ENCODE results near the gene ARHGAP12. TPM values are rescaled to one million over a fixed set of nuclear protein-coding genes. Genes with fewer than 3 reads are reported as not detected.

ARHGAP12 gene
- total RNA-seq, 2 experiments from 2014 or later = 40.3 to 41.1 TPM

- H3K36me3 Mint-ChIP-seq (ENCODE audit: low read depth) = no peaks in the 10 kb centered on the region
- H3K4me3 Mint-ChIP-seq = peak overlapping the region; percentile 51
- H3K9me3 Mint-ChIP-seq = no peaks in the 10 kb centered on the region
- H3K27ac Mint-ChIP-seq = peak overlapping the region; percentile 96
- no peak for ATAC-seq (ENCODE audit: poor library complexity)
- H3K27me3 Mint-ChIP-seq = no peaks in the 10 kb centered on the region
- H3K9me3 ChIP-seq (ENCODE audit: control insufficient read depth in 1 of 2, insufficient read depth in 1 of 2, low read length in 2 of 2) = peaks cover 0 to 7% of the 10 kb centered on the region in 2 experiments
- POLR2A ChIA-PET = interaction anchor here (1.1 to 1.7 kb wide), 2 partner anchors 9 to 729 kb away, joined by 6 to 8 read pairs; partner anchors contain the start of gene ZNF438
- H3K27ac ChIP-seq (ENCODE audit: low read depth in 1 of 2, low read length in 2 of 2) = peak overlapping the region; percentile 87 to 92
- no peaks in the 10 kb centered on the region for H3K27me3 ChIP-seq (ENCODE audit: control insufficient read depth in 1 of 2, insufficient read depth in 2 of 2, low read length in 2 of 2)
- H3K4me1 ChIP-seq (ENCODE audit: insufficient read depth, low read length) = peaks cover 19% of the 10 kb centered on the region
- TF ChIP-seq CTCF (IDR thresholded peaks at IDR 0.05) = no peak
- peaks cover 19% of the 10 kb centered on the region for H3K4me1 Mint-ChIP-seq (ENCODE audit: low read depth)
- H3K36me3 ChIP-seq (ENCODE audit: insufficient read depth, low read length) = no peaks in the 10 kb centered on the region
- no peak overlapping the region for H3K4me3 ChIP-seq (ENCODE audit: low read length)
- DNase-seq = no peak
- intact Hi-C loops (cut with DNase I, micrococcal nuclease) = loop anchor here (2.0 to 10.0 kb wide), 5 partner anchors 296 to 1064 kb away; partner anchors contain the start of genes ZNF438 (in 2 of the 2) and KIF5B (in 1 of the 2)
- CTCF ChIA-PET = interaction anchor here (2.5 kb wide), 1 partner anchor 9 kb away, joined by 11 read pairs; no protein-coding TSS in a partner anchor
These were observed 167.5 kb downstream of the ARHGAP12 start for GRCh38 chr10:31761156-31761555.

GRCh38 chr10:31760674-31761081, 168.0 kb downstream of the ARHGAP12 start:
- Mint-ChIP-seq H3K36me3 (ENCODE audit: low read depth) (no peaks in the 10 kb centered on the region), H3K4me1 (ENCODE audit: low read depth) (peaks cover 19% of the 10 kb centered on the region), H3K27ac (peak overlapping the region; percentile 96), H3K9me3 (no peaks in the 10 kb centered on the region), H3K4me3 (peak overlapping the region; percentile 88), H3K27me3 (no peaks in the 10 kb centered on the region)
- no peaks in the 10 kb centered on the region for H3K27me3 ChIP-seq (ENCODE audit: control insufficient read depth in 1 of 2, insufficient read depth in 2 of 2, low read length in 2 of 2)
- H3K4me3 ChIP-seq (ENCODE audit: low read length) = peak overlapping the region; percentile 39
- ChIA-PET POLR2A (interaction anchor here (1.1 to 1.7 kb wide), 3 partner anchors 9 to 729 kb away, joined by 5 to 8 read pairs (median 6); partner anchors contain the start of gene ZNF438), CTCF (interaction anchor here (2.5 kb wide), 1 partner anchor 9 kb away, joined by 11 read pairs; no protein-coding TSS in a partner anchor)
- peaks cover 19% of the 10 kb centered on the region for H3K4me1 ChIP-seq (ENCODE audit: insufficient read depth, low read length)
- peak; percentile 2 for ATAC-seq (ENCODE audit: poor library complexity)
- intact Hi-C loops (cut with DNase I, micrococcal nuclease) = loop anchor here (2.0 to 10.0 kb wide), 5 partner anchors 297 to 1063 kb away; partner anchors contain the start of genes ZNF438 (in 2 of the 2) and KIF5B (in 1 of the 2)
- peaks cover 0 to 7% of the 10 kb centered on the region in 2 experiments for H3K9me3 ChIP-seq (ENCODE audit: control insufficient read depth in 1 of 2, insufficient read depth in 1 of 2, low read length in 2 of 2)
- H3K27ac ChIP-seq (ENCODE audit: low read depth in 1 of 2, low read length in 2 of 2) = peak overlapping the region; percentile 87 to 92
- H3K36me3 ChIP-seq (ENCODE audit: insufficient read depth, low read length) = no peaks in the 10 kb centered on the region
- peak in 2 of 14 experiments; percentile 26 to 34 for DNase-seq
- TF ChIP-seq CTCF (IDR thresholded peaks at IDR 0.05) = no peak

- peak overlapping the region; percentile 99 for H3K4me3 ChIP-seq (ENCODE audit: low read length)
These were observed 168.6 kb downstream of the ARHGAP12 start for GRCh38 chr10:31759799-31760626.

More at GRCh38 chr10:31759799-31760626, 168.6 kb downstream of the ARHGAP12 start:
- intact Hi-C loops (cut with DNase I, micrococcal nuclease) = loop anchor here (2.0 to 10.0 kb wide), 7 partner anchors 297 to 1063 kb away; partner anchors contain the start of genes ZNF438 (in 2 of the 2), KIF5B (in 1 of the 2) and ZEB1 (in 1 of the 2)
- ATAC-seq (ENCODE audit: poor library complexity) = peak; percentile 92
- H3K4me1 ChIP-seq (ENCODE audit: insufficient read depth, low read length) = peaks cover 19% of the 10 kb centered on the region
- H3K27ac ChIP-seq (ENCODE audit: low read depth in 1 of 2, low read length in 2 of 2) = peak overlapping the region; percentile 87 to 92
- DNase-seq = peak; percentile 90 to 99 (median 94)
- H3K27me3 Mint-ChIP-seq = no peaks in the 10 kb centered on the region
- H3K9me3 Mint-ChIP-seq = no peaks in the 10 kb centered on the region
- peaks cover 0 to under 1% of the 10 kb centered on the region in 2 experiments for H3K9me3 ChIP-seq (ENCODE audit: control insufficient read depth in 1 of 2, insufficient read depth in 1 of 2, low read length in 2 of 2)
- CTCF ChIA-PET = interaction anchor here (1.0 to 2.5 kb wide), 2 partner anchors 10 to 728 kb away, joined by 3 to 11 read pairs; partner anchors contain the start of gene ZNF438
- H3K27ac Mint-ChIP-seq = peak overlapping the region; percentile 96
- TF ChIP-seq CTCF (IDR thresholded peaks at IDR 0.05) = no peak
- H3K4me1 Mint-ChIP-seq (ENCODE audit: low read depth) = peaks cover 19% of the 10 kb centered on the region
- H3K36me3 Mint-ChIP-seq (ENCODE audit: low read depth) = no peaks in the 10 kb centered on the region
- POLR2A ChIA-PET = interaction anchor here (0.5 to 1.7 kb wide), 8 partner anchors 10 to 1059 kb away, joined by 3 to 21 read pairs (median 6); partner anchors contain the start of gene ZNF438
- H3K4me3 Mint-ChIP-seq = peak overlapping the region; percentile 88
- H3K27me3 ChIP-seq (ENCODE audit: control insufficient read depth in 1 of 2, insufficient read depth in 2 of 2, low read length in 2 of 2) = no peaks in the 10 kb centered on the region
- H3K36me3 ChIP-seq (ENCODE audit: insufficient read depth, low read length) = no peaks in the 10 kb centered on the region
